Brain microvascular endothelial cell (primary cell): Measurements from ENCODE around the gene MAK.

Experiments used
- DNase-seq: peaks from one replicate; pipeline ENCODE4 v3.0.0-alpha.2; 2020
- H3K27ac ChIP-seq: fragments of 250-450 bp; sonication (Bioruptor Pico); 2 replicates; pipeline ENCODE4 v1.5.1; 2020; ENCODE audit warnings: mild to moderate bottlenecking, moderate library complexity
- H3K27me3 ChIP-seq: fragments of 250-450 bp; sonication (Bioruptor Pico); replicated peaks from 2 replicates; pipeline ENCODE4 v1.5.1; 2020; ENCODE audit warnings: mild to moderate bottlenecking
- H3K36me3 ChIP-seq: fragments of 250-450 bp; sonication (Bioruptor Pico); replicated peaks from 2 replicates; pipeline ENCODE4 v1.5.1; 2020; ENCODE audit warnings: mild to moderate bottlenecking
- H3K4me3 ChIP-seq: 2 replicates; pipeline ENCODE4 v1.5.1; 2011; ENCODE audit warnings: low read depth, mild to moderate bottlenecking, control low read depth, low read length, moderate library complexity
- in situ Hi-C: cut with HindIII; loops from 2 replicates; pipeline ENCODE4 v1.10.0; 2017; ENCODE audit warnings: low sequenced_read_pairs, low pct_ligation_motif_present
- TF ChIP-seq, protein P1 (sequence below): IDR thresholded peaks from 2 replicates; pipeline ENCODE4 v1.5.1; 2011; ENCODE audit warnings: low read depth, mild to moderate bottlenecking, moderate library complexity, low read length, control low read depth, inconsistent platforms; ENCODE audit errors: missing control alignments

MAK gene

DNA sequence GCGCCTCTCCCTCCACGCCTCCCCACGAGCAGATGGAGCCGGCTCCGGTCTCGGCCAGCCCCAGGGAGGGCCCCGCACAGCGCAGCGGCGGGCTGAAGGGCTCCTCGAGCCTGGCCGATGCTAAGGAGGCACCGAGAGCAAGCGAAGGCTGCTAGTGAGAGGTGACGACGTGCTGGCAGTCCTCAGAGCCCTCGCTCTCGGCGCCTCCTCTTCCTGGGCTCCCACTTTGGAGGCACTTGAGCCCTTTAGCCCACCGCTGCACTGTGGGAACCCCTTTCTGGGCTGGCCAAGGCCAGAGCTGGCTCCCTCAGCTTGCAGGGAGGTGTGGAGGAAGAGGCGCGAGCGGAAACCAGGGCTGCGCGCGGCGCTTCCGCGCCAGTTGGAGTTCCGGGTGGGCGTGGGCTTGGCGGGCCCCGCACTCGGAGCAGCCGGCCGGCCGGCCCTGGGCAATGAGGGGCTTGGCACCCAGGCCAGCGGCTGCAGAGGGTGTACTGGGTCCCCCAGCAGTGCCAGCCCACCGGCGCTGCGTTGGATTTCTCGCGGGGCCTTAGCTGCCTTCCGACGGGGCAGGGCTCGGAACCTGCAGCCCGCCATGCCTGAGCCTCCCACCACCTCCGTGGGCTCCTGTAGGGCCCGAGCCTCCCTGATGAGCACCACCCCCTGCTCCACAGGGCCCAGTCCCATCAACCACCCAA lies 117.9 kb downstream of the MAK start:
- H3K27ac ChIP-seq = no peak overlapping the region
- DNase-seq = no peak
- TF ChIP-seq, protein P1, sequence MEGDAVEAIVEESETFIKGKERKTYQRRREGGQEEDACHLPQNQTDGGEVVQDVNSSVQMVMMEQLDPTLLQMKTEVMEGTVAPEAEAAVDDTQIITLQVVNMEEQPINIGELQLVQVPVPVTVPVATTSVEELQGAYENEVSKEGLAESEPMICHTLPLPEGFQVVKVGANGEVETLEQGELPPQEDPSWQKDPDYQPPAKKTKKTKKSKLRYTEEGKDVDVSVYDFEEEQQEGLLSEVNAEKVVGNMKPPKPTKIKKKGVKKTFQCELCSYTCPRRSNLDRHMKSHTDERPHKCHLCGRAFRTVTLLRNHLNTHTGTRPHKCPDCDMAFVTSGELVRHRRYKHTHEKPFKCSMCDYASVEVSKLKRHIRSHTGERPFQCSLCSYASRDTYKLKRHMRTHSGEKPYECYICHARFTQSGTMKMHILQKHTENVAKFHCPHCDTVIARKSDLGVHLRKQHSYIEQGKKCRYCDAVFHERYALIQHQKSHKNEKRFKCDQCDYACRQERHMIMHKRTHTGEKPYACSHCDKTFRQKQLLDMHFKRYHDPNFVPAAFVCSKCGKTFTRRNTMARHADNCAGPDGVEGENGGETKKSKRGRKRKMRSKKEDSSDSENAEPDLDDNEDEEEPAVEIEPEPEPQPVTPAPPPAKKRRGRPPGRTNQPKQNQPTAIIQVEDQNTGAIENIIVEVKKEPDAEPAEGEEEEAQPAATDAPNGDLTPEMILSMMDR = no peak

DNA sequence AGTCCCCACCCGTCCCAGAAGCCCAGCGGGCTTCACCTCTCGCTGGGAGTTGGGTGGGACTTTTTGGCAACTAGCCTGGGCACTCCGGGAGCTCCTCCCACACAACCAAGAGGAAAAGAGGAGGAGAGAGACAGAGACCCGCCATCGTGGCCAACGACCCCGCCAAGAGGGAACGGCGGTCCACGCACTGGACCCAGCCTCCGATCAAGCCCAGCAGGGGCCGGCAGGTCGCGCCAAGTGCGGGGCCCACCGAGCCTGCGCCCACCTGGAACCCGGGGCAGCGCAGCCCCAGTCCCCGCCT lies 118.4 kb downstream of the MAK start:
- in situ Hi-C loops = no loop called here
- TF ChIP-seq, protein P1 = no peak
- peak overlapping the region; percentile 55 for H3K4me3 ChIP-seq
- no peaks in the 10 kb centered on the region for H3K36me3 ChIP-seq
- DNase-seq = no peak
- H3K27ac ChIP-seq = no peak overlapping the region
- H3K27me3 ChIP-seq = no peaks in the 10 kb centered on the region

More for the DNA sequence above, 117.9 kb downstream of the MAK start:
- Histone ChIP-seq H3K36me3 (peaks cover 1% of the 10 kb centered on the region), H3K4me3 (peak overlapping the region; percentile 55), H3K27me3 (no peaks in the 10 kb centered on the region)
- in situ Hi-C loops = no loop called here

DNA sequence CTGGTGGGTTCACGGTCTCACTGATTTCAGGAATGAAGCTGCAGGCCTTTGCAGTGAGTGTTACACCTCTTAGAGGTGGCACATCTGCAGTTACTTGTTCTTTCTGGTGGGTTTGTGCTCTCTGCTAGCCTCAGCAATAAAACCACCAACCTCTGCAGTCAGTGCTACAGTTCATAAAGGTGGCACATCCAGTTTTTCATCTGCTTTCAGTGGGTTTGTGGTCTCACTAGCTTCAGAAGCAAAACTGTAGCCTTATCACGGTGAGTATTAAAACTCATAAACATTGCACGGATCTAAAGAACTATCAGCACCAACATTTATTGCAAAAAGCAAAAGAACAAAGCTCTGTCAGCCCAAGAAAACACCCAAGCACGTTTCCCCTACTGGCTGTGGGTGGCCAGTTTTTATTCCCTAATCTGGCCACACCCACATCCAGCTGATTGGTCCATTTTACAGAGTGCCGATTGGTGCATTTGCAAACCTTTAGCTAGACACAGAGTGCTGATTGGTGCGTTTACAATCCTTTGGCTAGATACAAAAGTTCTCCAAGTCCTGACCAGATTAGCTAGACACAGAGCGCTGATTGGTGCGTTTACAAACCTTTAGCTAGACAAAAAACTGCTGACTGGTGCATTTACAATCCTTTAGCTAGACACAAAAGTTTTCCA lies 118.9 kb downstream of the MAK start:
- in situ Hi-C loops = no loop called here
- TF ChIP-seq, protein P1 = peak; percentile 15
- no peaks in the 10 kb centered on the region for H3K36me3 ChIP-seq
- peak; percentile 14 for DNase-seq
- no peak overlapping the region for H3K27ac ChIP-seq
- no peaks in the 10 kb centered on the region for H3K27me3 ChIP-seq
- peak overlapping the region; percentile 55 for H3K4me3 ChIP-seq

- in situ Hi-C loops = no loop called here
- Histone ChIP-seq H3K27me3 (no peaks in the 10 kb centered on the region), H3K4me3 (no peak overlapping the region), H3K36me3 (peaks cover 3% of the 10 kb centered on the region), H3K27ac (no peak overlapping the region)
- no peak for DNase-seq
- TF ChIP-seq, protein P1 = no peak
These were observed 124.4 kb downstream of the MAK start for GRCh38 chr6:10713962-10714361.
